Fibroblast of lung (primary cell): ENCODE data around the gene EHD3. TPM values are rescaled to one million over a fixed set of nuclear protein-coding genes. Genes with fewer than 3 reads are reported as not detected.
"Not testable (repeated sequence)": the region's sequence is repeated elsewhere in the genome, so short reads cannot be mapped to it uniquely, and the experiment has no call there.

Source experiments
- DNase-seq, 2 donors: peaks; one replicate each; pipeline versions ENCODE4 v3.0.0 to v3.0.0-alpha.2; 2010; ENCODE audit warnings: low read depth in 2 of 2
- H2AFZ ChIP-seq: 2 replicates; pipeline ENCODE4 v1.5.1; 2012; ENCODE audit warnings: low read length, control low read depth, inconsistent platforms
- H3K27ac ChIP-seq: 2 replicates; pipeline ENCODE4 v1.5.1; 2011; ENCODE audit warnings: low read length, control low read depth; ENCODE audit not compliant: insufficient read depth
- H3K27me3 ChIP-seq: 2 replicates; pipeline ENCODE4 v1.5.1; 2011; ENCODE audit warnings: mild to moderate bottlenecking, low read length; ENCODE audit not compliant: control insufficient read depth, insufficient read depth
- H3K36me3 ChIP-seq: 2 replicates; pipeline ENCODE4 v1.5.1; 2011; ENCODE audit warnings: low read length; ENCODE audit not compliant: control insufficient read depth, insufficient read depth
- H3K4me1 ChIP-seq: 2 replicates; pipeline ENCODE4 v1.5.1; 2011; ENCODE audit warnings: low read length; ENCODE audit not compliant: control insufficient read depth, insufficient read depth; ENCODE audit errors: extremely low read depth
- H3K4me2 ChIP-seq: 2 replicates; pipeline ENCODE4 v1.5.1; 2011; ENCODE audit warnings: low read length, control low read depth; ENCODE audit not compliant: insufficient read depth; ENCODE audit errors: extremely low read depth
- H3K4me3 ChIP-seq, 4 experiments: fragments of 200-600 bp in 1 of 4; sonication (generic) in 1 of 4; replicated peaks in 1 of 4; 2 replicates each; pipeline ENCODE4 v1.5.1; 2011 to 2016; ENCODE audit warnings: low read length in 4 of 4, low read depth in 3 of 4, mild to moderate bottlenecking in 3 of 4, control low read depth in 2 of 4, inconsistent platforms in 1 of 4, mixed read lengths in 1 of 4; ENCODE audit not compliant: insufficient read depth in 1 of 4; ENCODE audit errors: control extremely low read depth in 1 of 4
- H3K79me2 ChIP-seq: 2 replicates; pipeline ENCODE4 v1.5.1; 2012; ENCODE audit warnings: mild to moderate bottlenecking, low read length, inconsistent platforms; ENCODE audit not compliant: control insufficient read depth, insufficient read depth
- H3K9ac ChIP-seq: 2 replicates; pipeline ENCODE4 v1.5.1; 2011; ENCODE audit warnings: mild to moderate bottlenecking, low read length, control low read depth; ENCODE audit not compliant: insufficient read depth
- H3K9me3 ChIP-seq: 2 replicates; pipeline ENCODE4 v1.5.1; 2012; ENCODE audit warnings: low read depth, low read length; ENCODE audit not compliant: control insufficient read depth, insufficient read depth
- H4K20me1 ChIP-seq: 2 replicates; pipeline ENCODE4 v1.5.1; 2011; ENCODE audit warnings: low read length; ENCODE audit not compliant: control insufficient read depth, insufficient read depth; ENCODE audit errors: extremely low read depth
- CTCF ChIP-seq, 2 donors: IDR thresholded peaks in 1 of 2; conservative IDR thresholded peaks in 1 of 2; 1 replicate in 1 of 2; 2 replicates in 1 of 2; pipeline ENCODE4 v1.5.1; 2011 to 2012; ENCODE audit warnings: low read length in 2 of 2, control low read depth in 1 of 2, inconsistent platforms in 1 of 2, low read depth in 1 of 2, mild to moderate bottlenecking in 1 of 2
- EZH2 ChIP-seq: IDR thresholded peaks from 2 replicates; pipeline ENCODE4 v1.5.1; 2012; ENCODE audit warnings: low read length, control low read depth, mild to moderate bottlenecking; ENCODE audit errors: missing control alignments
- polyA plus RNA-seq, 2 donors: library from polyadenylated mRNA; depleted of rRNA in 1 of 2; stranded (reverse) in 1 of 2; unstranded in 1 of 2; fragments of >200 nt; gene quantifications; 2 replicates each; pipeline ENCODE4 v1.2.1, GENCODE V29; 2011 to 2012; ENCODE audit warnings: missing spikeins in 1 of 2
- total RNA-seq: library from RNA; depleted of rRNA; stranded (reverse); fragments of >200 nt; gene quantifications from 2 replicates; pipeline ENCODE4 v1.2.1, GENCODE V29; 2014

EHD3 gene
- total and polyA plus RNA-seq, 2 donors (not counting 1 experiment from before 2014, with no cell fraction given): 30.6 to 37.5 TPM

- Histone ChIP-seq H3K36me3 (no peaks in the 10 kb centered on the region), H3K4me2 (no peak overlapping the region), H3K9me3 (no peaks in the 10 kb centered on the region), H3K27ac (no peak overlapping the region), H3K27me3 (peaks cover 3% of the 10 kb centered on the region), H3K4me1 (peaks cover 2% of the 10 kb centered on the region), H3K4me3 (no peak overlapping the region), H3K79me2 (no peaks in the 10 kb centered on the region), H3K9ac (no peak overlapping the region), H2AFZ (no peak overlapping the region), H4K20me1 (no peaks in the 10 kb centered on the region)
- TF ChIP-seq CTCF (conservative IDR thresholded peaks at IDR 0.05 in 1 of 2, IDR thresholded peaks at IDR 0.05 in 1 of 2; ENCODE audit: low read depth in 1 of 2, low read length in 2 of 2) (no peak), EZH2 (no peak)
- no peak for DNase-seq
Measured at GRCh38 chr2:31275976-31276375, 42.0 kb downstream of the EHD3 start.

GRCh38 chr2:31277621-31278020 is 43.7 kb downstream of the EHD3 start:
- H3K36me3 ChIP-seq: no peaks in the 10 kb centered on the region
- H3K27me3 ChIP-seq: peaks cover 3% of the 10 kb centered on the region
- no peak overlapping the region for H2AFZ ChIP-seq
- no peak for DNase-seq
- H4K20me1 ChIP-seq: no peaks in the 10 kb centered on the region
- no peak overlapping the region for H3K9ac ChIP-seq
- no peaks in the 10 kb centered on the region for H3K9me3 ChIP-seq
- TF ChIP-seq CTCF (conservative IDR thresholded peaks at IDR 0.05 in 1 of 2, IDR thresholded peaks at IDR 0.05 in 1 of 2; ENCODE audit: low read depth in 1 of 2, low read length in 2 of 2) (no peak), EZH2 (no peak)
- no peak overlapping the region for H3K27ac ChIP-seq
- H3K79me2 ChIP-seq: no peaks in the 10 kb centered on the region
- H3K4me2 ChIP-seq: no peak overlapping the region
- H3K4me1 ChIP-seq: no peaks in the 10 kb centered on the region
- no peak overlapping the region for H3K4me3 ChIP-seq

GRCh38 chr2:31282634-31283033 is 48.7 kb downstream of the EHD3 start:
- Histone ChIP-seq H3K9me3 (no peaks in the 10 kb centered on the region), H3K4me2 (no peak overlapping the region), H3K9ac (no peak overlapping the region), H3K4me3 (no peak overlapping the region), H4K20me1 (no peaks in the 10 kb centered on the region), H3K36me3 (no peaks in the 10 kb centered on the region), H3K27ac (no peak overlapping the region), H3K79me2 (no peaks in the 10 kb centered on the region), H2AFZ (no peak overlapping the region), H3K4me1 (no peaks in the 10 kb centered on the region), H3K27me3 (no peaks in the 10 kb centered on the region)
- DNase-seq: no peak
- TF ChIP-seq EZH2 (no peak), CTCF (conservative IDR thresholded peaks at IDR 0.05 in 1 of 2, IDR thresholded peaks at IDR 0.05 in 1 of 2; ENCODE audit: low read depth in 1 of 2, low read length in 2 of 2) (no peak)

GRCh38 chr2:31283193-31283919 is 49.4 kb downstream of the EHD3 start:
- H3K4me2 ChIP-seq, H3K9me3 ChIP-seq, H3K27me3 ChIP-seq, H4K20me1 ChIP-seq, H3K79me2 ChIP-seq, H3K9ac ChIP-seq, H3K27ac ChIP-seq, H3K4me1 ChIP-seq, H3K36me3 ChIP-seq, DNase-seq, H2AFZ ChIP-seq, H3K4me3 ChIP-seq: not testable (repeated sequence)
